Heart left ventricle (tissue), 16 donors: ENCODE data around the gene RASGEF1C. TPM values are rescaled to one million over a fixed set of nuclear protein-coding genes. Genes with fewer than 3 reads are reported as not detected.

ENCODE experiments used
- ATAC-seq, 4 donors: fragments of 200-7000 bp; cut with Tn5 transposase; one replicate each; pipeline ENCODE4 v1.9.1; 2020 to 2022; ENCODE audit warnings: moderate library complexity in 4 of 4, mild to moderate bottlenecking in 3 of 4, moderate number of reproducible peaks in 1 of 4
- DNase-seq, 5 donors: peaks; one replicate each; pipeline ENCODE4 v3.0.0-alpha.2; 2020
- H3K27ac ChIP-seq, 12 donors: fragments of 200-600 bp; sonication (generic) in 4 of 12; one replicate each; pipeline versions ENCODE4 v1.5.0 to v1.8.0; 2016 to 2022; ENCODE audit warnings: mild to moderate bottlenecking in 2 of 12
- H3K27me3 ChIP-seq, 9 donors: fragments of 200-600 bp; sonication (generic) in 2 of 9; one replicate each; pipeline versions ENCODE4 v1.5.1 to v1.8.0; 2016 to 2022; ENCODE audit warnings: mild to moderate bottlenecking in 3 of 9
- H3K36me3 ChIP-seq, 9 donors: fragments of 200-600 bp; sonication (generic) in 2 of 9; one replicate each; pipeline versions ENCODE4 v1.5.0 to v1.8.0; 2018 to 2022; ENCODE audit warnings: mild to moderate bottlenecking in 2 of 9
- H3K4me1 ChIP-seq, 12 donors: fragments of 200-600 bp; sonication (generic) in 4 of 12; one replicate each; pipeline versions ENCODE4 v1.5.0 to v1.8.0; 2016 to 2022; ENCODE audit warnings: mild to moderate bottlenecking in 3 of 12
- H3K4me3 ChIP-seq, 12 donors: fragments of 200-600 bp; sonication (generic) in 4 of 12; one replicate each; pipeline versions ENCODE4 v1.5.0 to v1.8.0; 2017 to 2022; ENCODE audit warnings: mild to moderate bottlenecking in 9 of 12, moderate library complexity in 4 of 12
- H3K9me3 ChIP-seq, 12 donors: fragments of 200-600 bp; sonication (generic) in 4 of 12; one replicate each; pipeline versions ENCODE4 v1.5.0 to v1.8.0; 2016 to 2022; ENCODE audit warnings: mild to moderate bottlenecking in 1 of 12
- CTCF ChIP-seq, 12 donors: fragments of 200-600 bp; sonication (generic) in 4 of 12; IDR thresholded peaks; one replicate each; pipeline versions ENCODE4 v1.5.0 to v1.8.0; 2018 to 2022; ENCODE audit warnings: antibody characterized with exemption in 12 of 12, mild to moderate bottlenecking in 5 of 12
- POLR2A ChIP-seq, 2 donors: fragments of 450-650 bp; IDR thresholded peaks; one replicate each; pipeline ENCODE4 v1.6.1; 2017; ENCODE audit warnings: antibody characterized with exemption in 2 of 2, mild to moderate bottlenecking in 2 of 2, moderate library complexity in 2 of 2
- WGBS, 4 donors: extraction: QIAGEN DNeasy Blood & Tissue Kit in 2 of 4; methylation state at CpG; one replicate each; pipeline versions ENCODE4 v1.1.5 to v1.1.7; 2013 to 2018; 5-methylcytosine and 5-hydroxymethylcytosine counted together
- intact Hi-C, 10 donors: fragments of 100-400 bp; cut with DNase I; formaldehyde crosslinking; loops; one replicate each; pipeline versions ENCODE4 v1.11.1 to v1.14.2; 2022
- polyA plus RNA-seq, 2 donors: library from polyadenylated mRNA; stranded (reverse); fragments of 200-250 nt; gene quantifications; one replicate each; pipeline ENCODE4 v1.2.3, GENCODE V29; 2013
- total RNA-seq, 9 donors: library from RNA; depleted of rRNA in 2 of 9; stranded (reverse); fragments of >200 nt in 2 of 9; fragmentation: NEBNext Ultra II Directional in 3 of 9; extraction: Animal tissue kit (Norgen Biotek cat#: 25700) in 3 of 9; gene quantifications; one replicate each; pipeline versions ENCODE4 v1.1.0 to v1.2.4, GENCODE V29; 2016 to 2023
- donor health status: ischemic (EF 13 %, LVEDD 7.1; RV severe dilation, severe dysfunction).
- donor health status: healthy with polysubstance abuse.
- donor health status: DM: no; HTN: yes; CAD: no.
- donor health status: DM: no; HTN: no; CAD: no.
- donor health status: ischemic (EF 25% LVEDD 6.9; RV normal size, moderate dysfunction).
- donor health status: ischemic (EF 25% LVEDD 5.7; RV mildly dilated, moderate dysfunction).
- donor health status: healthy.
- donor health status: DM: yes; HTN: yes; CAD: no.
- donor health status: ischemic (EF 35%, LVEDD 5.7; RV mildly dilated, moderate dysfunction).
- donor health status: nonischemic (EF 11% LVEDD 7.7; RV severe dilation, severe dysfunction).
- donor health status: DM: yes; HTN: yes; CAD: no.
- donor health status: PGD.
- donor health status: ischemic (EF 29% LVEDD 5.4; RV normal size, mild dysfunction).
- donor health status: nonischemic (EF 23%, LVEDD 6.1; RV moderate dilation, normal function).

Gene RASGEF1C
- total and polyA plus RNA-seq, 11 donors = 0.14 to 0.75 (median 0.19) TPM; not detected in 4

- Histone ChIP-seq H3K4me1 (no peaks in the 10 kb centered on the region), H3K27me3 (peaks cover 0 to 18% (median 0%) of the 10 kb centered on the region in 9 donors), H3K27ac (no peak overlapping the region), H3K9me3 (no peaks in the 10 kb centered on the region), H3K4me3 (no peak overlapping the region), H3K36me3 (no peaks in the 10 kb centered on the region)
- intact Hi-C loops = no loop called here
- WGBS, 4 donors = 88 to 89% (median 88%) methylated on average over 34 of the region's 34 CpGs
- TF ChIP-seq POLR2A (IDR thresholded peaks at IDR 0.05) = no peak
- TF ChIP-seq CTCF (IDR thresholded peaks at IDR 0.05) = no peak
- no peak for ATAC-seq
- no peak for DNase-seq
Observed at GRCh38 chr5:180194410-180195345, 14.3 kb downstream of the RASGEF1C start.

DNA sequence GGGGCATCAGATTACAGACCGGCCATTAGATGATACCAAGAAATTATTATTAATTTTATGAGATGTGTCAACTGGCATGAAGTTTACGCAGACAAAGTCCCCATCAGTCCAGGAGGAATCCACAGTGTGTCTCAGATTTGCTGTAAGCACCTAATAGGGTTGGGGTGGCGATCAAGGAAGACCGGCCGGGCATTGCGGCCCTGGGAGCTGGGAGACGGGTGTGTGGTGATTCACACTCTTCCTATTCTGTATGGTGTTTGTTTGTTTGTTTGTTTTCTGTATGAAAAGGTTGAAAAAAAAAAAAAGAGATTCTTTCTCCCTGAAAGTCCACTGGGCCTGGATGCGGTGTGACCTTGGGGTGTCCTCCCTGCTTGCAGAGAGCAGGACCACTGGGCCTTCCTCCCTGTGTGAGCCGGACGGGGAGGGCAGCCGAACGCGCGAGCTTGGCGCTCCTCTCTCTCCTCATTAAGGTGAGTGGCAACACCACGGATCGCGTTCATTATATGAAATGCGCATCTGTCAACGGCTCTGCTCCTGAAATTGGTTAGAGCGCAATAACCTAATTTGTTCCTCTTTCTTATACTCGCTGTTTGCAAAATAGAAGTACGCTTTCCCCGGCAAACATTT lies 15.1 kb downstream of the RASGEF1C start:
- H3K4me1 ChIP-seq = no peaks in the 10 kb centered on the region
- 94 to 95% (median 95%) methylated on average over 24 of the region's 24 CpGs for WGBS, 4 donors
- H3K4me3 ChIP-seq = no peak overlapping the region
- peaks cover 0 to 12% (median 0%) of the 10 kb centered on the region in 9 donors for H3K27me3 ChIP-seq
- TF ChIP-seq POLR2A (IDR thresholded peaks at IDR 0.05) (no peak), CTCF (IDR thresholded peaks at IDR 0.05) (no peak)
- no peak for ATAC-seq
- intact Hi-C loops = no loop called here
- H3K27ac ChIP-seq = no peak overlapping the region
- no peaks in the 10 kb centered on the region for H3K36me3 ChIP-seq
- DNase-seq = no peak
- no peaks in the 10 kb centered on the region for H3K9me3 ChIP-seq

GRCh38 chr5:180191716-180192115 lies 17.3 kb downstream of the RASGEF1C start:
- WGBS, 4 donors = 55 to 67% (median 60%) methylated on average over 5 to 6 of the region's 6 CpGs
- Histone ChIP-seq H3K27ac (no peak overlapping the region), H3K4me3 (no peak overlapping the region), H3K9me3 (peaks cover 0 to 14% (median 6%) of the 10 kb centered on the region in 12 donors), H3K36me3 (no peaks in the 10 kb centered on the region), H3K27me3 (peaks cover 0 to 2% (median 0%) of the 10 kb centered on the region in 9 donors), H3K4me1 (no peaks in the 10 kb centered on the region)
- ATAC-seq (no peak), DNase-seq (no peak)
- intact Hi-C loops = no loop called here
- TF ChIP-seq POLR2A (IDR thresholded peaks at IDR 0.05) (no peak), CTCF (IDR thresholded peaks at IDR 0.05) (no peak)

GRCh38 chr5:180187767-180188166 lies 21.2 kb downstream of the RASGEF1C start:
- 63 to 79% (median 69%) methylated on average over 2 of the region's 2 CpGs for WGBS, 4 donors
- H3K36me3 ChIP-seq = no peaks in the 10 kb centered on the region
- TF ChIP-seq POLR2A (IDR thresholded peaks at IDR 0.05) (no peak), CTCF (IDR thresholded peaks at IDR 0.05) (no peak)
- H3K9me3 ChIP-seq = peaks cover 0 to 26% (median 8%) of the 10 kb centered on the region in 12 donors
- no peaks in the 10 kb centered on the region for H3K27me3 ChIP-seq
- H3K4me3 ChIP-seq = no peak overlapping the region
- no peaks in the 10 kb centered on the region for H3K4me1 ChIP-seq
- DNase-seq (no peak), ATAC-seq (no peak)
- intact Hi-C loops = no loop called here
- H3K27ac ChIP-seq = no peak overlapping the region
